Measurements from ENCODE around the gene ACTN1.

GRCh38 chr14:68953196-68953555, 25.9 kb downstream of the ACTN1 start:
- no peak for TF ChIP-seq RNF2 (IDR thresholded peaks at IDR 0.05; ENCODE audit: borderline replicate concordance, low read depth, low read length, missing control alignments, poor library complexity, severe bottlenecking)
- TF ChIP-seq RXRA (IDR thresholded peaks at IDR 0.05; ENCODE audit: insufficient read depth, low read depth, low read length): no peak
- TF ChIP-seq CTCF (IDR thresholded peaks at IDR 0.05; ENCODE audit: control extremely low read depth in 1 of 3, insufficient read depth in 1 of 3, low read depth in 1 of 3, low read length in 3 of 3): no peak
- TF ChIP-seq EZH2 (IDR thresholded peaks at IDR 0.05; ENCODE audit: low read depth, low read length, severe bottlenecking): no peak
- TF ChIP-seq RAD21 (IDR thresholded peaks at IDR 0.05 in 1 of 2, conservative IDR thresholded peaks at IDR 0.05 in 1 of 2; ENCODE audit: low read depth in 2 of 2, low read length in 2 of 2): no peak
- TF ChIP-seq TEAD4 (IDR thresholded peaks at IDR 0.05; ENCODE audit: low read depth, low read length): no peak

Data from H1 (cell line).